IMR-90 (cell line): ENCODE results near the gene FAM131B. TPM values are rescaled to one million over a fixed set of nuclear protein-coding genes. Genes with fewer than 3 reads are reported as not detected.

Source experiments
- ATAC-seq: fragments of 200-7000 bp; cut with Tn5 transposase; 2 replicates; pipeline ENCODE4 v1.9.1; 2020; ENCODE audit warnings: low read depth, mild to moderate bottlenecking, moderate library complexity
- BruUV-seq: library from RNA; stranded (reverse); fragments of 400-500 nt; replicated peaks from 2 replicates; lab custom pipeline; 2021; lab: Mats Ljungman, UMichigan
- CTCF ChIA-PET: fragments of 300-600 bp; formaldehyde crosslinking; extraction: SDS; loops from one replicate; lab custom pipeline; 2021; ENCODE audit warnings: antibody characterized with exemption; lab: Yijun Ruan, JAX
- POLR2A ChIA-PET: fragments of 300-600 bp; sonication (Branson Sonifier 250); formaldehyde crosslinking; loops from one replicate; lab custom pipeline; 2022; ENCODE audit warnings: antibody characterized with exemption; ENCODE audit not compliant: unreplicated experiment; lab: Charles Lee
- DNase-seq: peaks from one replicate; pipeline ENCODE4 v3.0.0; 2013
- H2AFZ ChIP-seq: replicated peaks from 2 replicates; pipeline ENCODE3; 2013; ENCODE audit warnings: low read length, mild to moderate bottlenecking; ENCODE audit not compliant: poor library complexity
- H2AK5ac ChIP-seq: 2 replicates; pipeline ENCODE4 v1.6.1; 2013; ENCODE audit warnings: low read depth, low read length, inconsistent platforms
- H2AK9ac ChIP-seq: replicated peaks from 2 replicates; pipeline ENCODE3; 2013; ENCODE audit warnings: mild to moderate bottlenecking, low read depth, low read length, moderate library complexity; ENCODE audit not compliant: poor library complexity
- H2BK120ac ChIP-seq: 2 replicates; pipeline ENCODE4 v1.6.1; 2013; ENCODE audit warnings: low read depth, low read length, inconsistent platforms
- H2BK15ac ChIP-seq: 3 replicates; pipeline ENCODE4 v1.6.1; 2013; ENCODE audit warnings: low read depth, low read length, inconsistent platforms
- H2BK20ac ChIP-seq: 2 replicates; pipeline ENCODE4 v1.6.1; 2013; ENCODE audit warnings: low read depth, mild to moderate bottlenecking, inconsistent platforms, low read length, moderate library complexity
- H2BK5ac ChIP-seq: 2 replicates; pipeline ENCODE4 v1.6.1; 2013; ENCODE audit warnings: mild to moderate bottlenecking, low read depth, low read length, inconsistent platforms; ENCODE audit not compliant: poor library complexity, severe bottlenecking
- H3K14ac ChIP-seq: replicated peaks from 2 replicates; pipeline ENCODE4 v1.6.1; 2013; ENCODE audit warnings: low read depth, low read length, inconsistent platforms
- H3K18ac ChIP-seq: 2 replicates; pipeline ENCODE4 v1.6.1; 2013; ENCODE audit warnings: low read depth, low read length, control low read depth
- H3K23ac ChIP-seq: 2 replicates; pipeline ENCODE4 v1.6.1; 2013; ENCODE audit warnings: low read depth, low read length, inconsistent platforms
- H3K27ac ChIP-seq: 2 replicates; pipeline ENCODE4 v1.5.1; 2013; ENCODE audit warnings: mild to moderate bottlenecking, control low read depth, low read length; ENCODE audit not compliant: insufficient read depth
- H3K27me3 ChIP-seq: 2 replicates; pipeline ENCODE4 v1.6.1; 2013; ENCODE audit warnings: low read length; ENCODE audit not compliant: control insufficient read depth, insufficient read depth
- H3K36me3 ChIP-seq: 2 replicates; pipeline ENCODE4 v1.6.1; 2013; ENCODE audit warnings: low read length, mixed read lengths; ENCODE audit not compliant: control insufficient read depth, insufficient read depth
- H3K4ac ChIP-seq: 2 replicates; pipeline ENCODE4 v1.6.1; 2013; ENCODE audit warnings: low read depth, low read length, inconsistent platforms
- H3K4me1 ChIP-seq: 2 replicates; pipeline ENCODE4 v1.6.1; 2013; ENCODE audit warnings: low read length, mixed read lengths; ENCODE audit not compliant: control insufficient read depth, insufficient read depth
- H3K4me2 ChIP-seq: 2 replicates; pipeline ENCODE4 v1.6.1; 2013; ENCODE audit warnings: low read depth, mild to moderate bottlenecking, control low read depth, low read length, moderate library complexity
- H3K4me3 ChIP-seq: 2 replicates; pipeline ENCODE4 v1.5.1; 2013; ENCODE audit warnings: low read depth, mild to moderate bottlenecking, control low read depth, low read length, moderate library complexity; ENCODE audit not compliant: insufficient read depth
- H3K56ac ChIP-seq: 2 replicates; pipeline ENCODE4 v1.6.1; 2013; ENCODE audit warnings: low read length, inconsistent platforms; ENCODE audit not compliant: insufficient read depth; ENCODE audit errors: extremely low read depth
- H3K79me1 ChIP-seq, 2 experiments: 2 replicates each; pipeline ENCODE4 v1.6.1; 2013; ENCODE audit warnings: low read length in 2 of 2, inconsistent platforms in 1 of 2, low read depth in 1 of 2
- H3K9ac ChIP-seq: 2 replicates; pipeline ENCODE4 v1.6.1; 2013; ENCODE audit warnings: low read depth, low read length, control low read depth
- H3K9me1 ChIP-seq: 2 replicates; pipeline ENCODE4 v1.6.1; 2013; ENCODE audit warnings: low read length, inconsistent platforms; ENCODE audit not compliant: insufficient read depth
- H3K9me3 ChIP-seq: 2 replicates; pipeline ENCODE4 v1.6.1; 2013; ENCODE audit warnings: low read length; ENCODE audit not compliant: control insufficient read depth, insufficient read depth
- H4K20me1 ChIP-seq: 2 replicates; pipeline ENCODE4 v1.6.1; 2013; ENCODE audit warnings: low read length, inconsistent platforms; ENCODE audit not compliant: insufficient read depth
- H4K5ac ChIP-seq: 2 replicates; pipeline ENCODE4 v1.6.1; 2013; ENCODE audit warnings: mild to moderate bottlenecking, low read depth, low read length, control low read depth
- H4K8ac ChIP-seq, 2 experiments: 2 replicates each; pipeline ENCODE4 v1.6.1; 2013; ENCODE audit warnings: low read depth in 2 of 2, low read length in 2 of 2, control low read depth in 1 of 2, inconsistent platforms in 1 of 2
- H4K91ac ChIP-seq: 2 replicates; pipeline ENCODE4 v1.6.1; 2013; ENCODE audit warnings: low read depth, low read length, inconsistent platforms; ENCODE audit not compliant: insufficient read depth
- CHD1 ChIP-seq: IDR thresholded peaks from 2 replicates; pipeline ENCODE4 v1.6.1; 2012; ENCODE audit warnings: low read depth, low read length, improper control_type of control experiment
- CTCF ChIP-seq: conservative IDR thresholded peaks from 2 replicates; pipeline ENCODE4 v1.5.1; 2012; ENCODE audit warnings: mild to moderate bottlenecking, low read depth, low read length, improper control_type of control experiment
- FOS ChIP-seq: fragments of 150-350 bp; IDR thresholded peaks from 2 replicates; pipeline ENCODE4 v1.6.1; 2016; ENCODE audit warnings: low read depth, low read length
- MAFK ChIP-seq: IDR thresholded peaks from 2 replicates; pipeline ENCODE4 v1.6.1; 2012; ENCODE audit warnings: low read depth, low read length, improper control_type of control experiment
- MAZ ChIP-seq: IDR thresholded peaks from 2 replicates; pipeline ENCODE4 v1.6.1; 2012; ENCODE audit warnings: low read depth, mild to moderate bottlenecking, low read length, improper control_type of control experiment, moderate library complexity, borderline replicate concordance
- MXI1 ChIP-seq: IDR thresholded peaks from 2 replicates; pipeline ENCODE4 v1.6.1; 2012; ENCODE audit warnings: low read depth, mild to moderate bottlenecking, low read length, moderate library complexity, borderline replicate concordance
- NFE2L2 ChIP-seq: fragments of 150-350 bp; IDR thresholded peaks from 2 replicates; pipeline ENCODE4 v1.6.1; 2016; ENCODE audit warnings: low read depth, mild to moderate bottlenecking, low read length
- RCOR1 ChIP-seq: IDR thresholded peaks from 2 replicates; pipeline ENCODE4 v1.6.1; 2012; ENCODE audit warnings: mild to moderate bottlenecking, low read length, improper control_type of control experiment; ENCODE audit not compliant: insufficient replicate concordance
- RFX5 ChIP-seq: IDR thresholded peaks from 2 replicates; pipeline ENCODE4 v1.8.0; 2012; ENCODE audit warnings: low read depth, mild to moderate bottlenecking, low read length, moderate library complexity
- WGBS, 2 experiments: methylation state at CpG; one replicate each; pipeline versions ENCODE4 v1.1.5 to v1.1.7; 2013; ENCODE audit warnings: missing lambda C conversion rate in 2 of 2; ENCODE audit not compliant: insufficient read length in 1 of 2; ENCODE audit errors: extremely low coverage in 2 of 2; 5-methylcytosine and 5-hydroxymethylcytosine counted together
- dilution Hi-C: fragments of 300-500 bp; cut with HindIII; formaldehyde crosslinking; loops from one replicate; pipeline ENCODE4 v1.14.3; 2018; ENCODE audit warnings: low sequenced_read_pairs; ENCODE audit not compliant: unreplicated experiment
- in situ Hi-C: fragments of 300-500 bp; cut with MboI; formaldehyde crosslinking; loops from 3 replicates; pipeline ENCODE4 v1.14.3; 2019; ENCODE audit warnings: low sequenced_read_pairs, inconsistent platforms, mixed read lengths
- intact Hi-C: fragments of 100-400 bp; cut with micrococcal nuclease; formaldehyde crosslinking; loops from 2 replicates; pipeline ENCODE4 v1.10.0; 2022
- polyA plus RNA-seq, 3 experiments: library from polyadenylated mRNA; depleted of rRNA; stranded (reverse); fragments of >200 nt; gene quantifications; 2 replicates each; pipeline ENCODE4 v1.2.3, GENCODE V29; 2012; ENCODE audit warnings: low replicate concordance in 1 of 3
- total RNA-seq: library from RNA; depleted of rRNA; stranded (reverse); fragments of >200 nt; gene quantifications from 2 replicates; pipeline ENCODE4 v1.2.3, GENCODE V29; 2012

The FAM131B gene
- total and polyA plus RNA-seq, 2 of the 4 experiments (the other 2 are of a cell fraction), result 3.4 to 4.3 TPM

DNA sequence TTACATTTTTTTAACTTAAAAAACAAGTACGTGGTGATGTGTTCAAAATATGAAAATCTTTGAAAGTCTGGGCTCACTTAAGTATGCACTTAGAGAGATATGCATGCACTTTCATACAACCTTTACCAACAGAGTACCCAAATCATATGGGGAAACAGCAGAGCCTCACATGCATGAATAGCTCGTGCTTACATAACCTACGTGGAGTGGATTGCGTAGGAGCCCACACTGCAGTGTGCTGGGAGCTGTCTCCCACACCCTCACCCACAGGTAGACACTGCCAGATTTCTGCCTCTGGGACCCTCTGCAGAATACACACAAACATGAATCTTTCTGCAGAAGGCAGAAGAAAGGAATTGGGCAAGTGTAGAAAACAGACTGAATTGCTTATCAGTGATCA is 46.0 kb downstream of the FAM131B start:
- CTCF ChIA-PET, result interaction anchor here (1.0 kb wide), 1 partner anchor 76 kb away, joined by 3 read pairs; no protein-coding TSS in a partner anchor
- no CpG with 5 or more reads among the region's 4 CpGs for WGBS, 2 experiments

More for the DNA sequence above, 46.0 kb downstream of the FAM131B start:
- Histone ChIP-seq H3K4me2 (no peak overlapping the region), H2BK15ac (no peak overlapping the region), H2BK5ac (no peak overlapping the region), H3K4me3 (no peak overlapping the region), H3K9me1 (no peaks in the 10 kb centered on the region), H3K27me3 (peaks cover 5% of the 10 kb centered on the region), H2BK20ac (no peak overlapping the region), H3K18ac (no peak overlapping the region), H3K23ac (no peak overlapping the region), H3K9me3 (no peaks in the 10 kb centered on the region), H3K27ac (no peak overlapping the region), H4K5ac (no peak overlapping the region), H4K91ac (no peak overlapping the region), H3K79me1 (no peaks in the 10 kb centered on the region), H2AK5ac (no peak overlapping the region), H3K56ac (no peak overlapping the region), H3K4me1 (peaks cover 6% of the 10 kb centered on the region; the same call in 1 of the 2 replicates), H4K20me1 (no peaks in the 10 kb centered on the region), H2AFZ (no peak overlapping the region), H2AK9ac (no peak overlapping the region), H3K9ac (no peak overlapping the region), H4K8ac (no peak overlapping the region), H2BK120ac (no peak overlapping the region), H3K14ac (no peak overlapping the region), H3K4ac (no peak overlapping the region), H3K36me3 (no peaks in the 10 kb centered on the region)
- dilution Hi-C loops (no loop called here), intact Hi-C loops (no loop called here), in situ Hi-C loops (no loop called here)
- POLR2A ChIA-PET, result no interaction called here
- DNase-seq (no peak), ATAC-seq (no peak)
- no TSS peak for BruUV-seq
- TF ChIP-seq MAFK (no peak), NFE2L2 (no peak), MXI1 (no peak), FOS (no peak), CHD1 (no peak), RCOR1 (no peak), MAZ (no peak), CTCF (no peak), RFX5 (no peak)
